IMR-90 (cell line): ENCODE data around the gene TMEM176A. TPM values are rescaled to one million over a fixed set of nuclear protein-coding genes. Genes with fewer than 3 reads are reported as not detected.
A peak's percentile ranks its signal among the peaks of the same experiment; 100 is the strongest.

Source experiments
- ATAC-seq: fragments of 200-7000 bp; cut with Tn5 transposase; 2 replicates; pipeline ENCODE4 v1.9.1; 2020; ENCODE audit warnings: low read depth, mild to moderate bottlenecking, moderate library complexity
- BruUV-seq: library from RNA; stranded (reverse); fragments of 400-500 nt; replicated peaks from 2 replicates; lab custom pipeline; 2021; lab: Mats Ljungman, UMichigan
- CTCF ChIA-PET: fragments of 300-600 bp; formaldehyde crosslinking; extraction: SDS; loops from one replicate; lab custom pipeline; 2021; ENCODE audit warnings: antibody characterized with exemption; lab: Yijun Ruan, JAX
- POLR2A ChIA-PET: fragments of 300-600 bp; sonication (Branson Sonifier 250); formaldehyde crosslinking; loops from one replicate; lab custom pipeline; 2022; ENCODE audit warnings: antibody characterized with exemption; ENCODE audit not compliant: unreplicated experiment; lab: Charles Lee
- DNase-seq: peaks from one replicate; pipeline ENCODE4 v3.0.0; 2013
- H2AFZ ChIP-seq: replicated peaks from 2 replicates; pipeline ENCODE3; 2013; ENCODE audit warnings: low read length, mild to moderate bottlenecking; ENCODE audit not compliant: poor library complexity
- H2AK5ac ChIP-seq: 2 replicates; pipeline ENCODE4 v1.6.1; 2013; ENCODE audit warnings: low read depth, low read length, inconsistent platforms
- H2AK9ac ChIP-seq: replicated peaks from 2 replicates; pipeline ENCODE3; 2013; ENCODE audit warnings: mild to moderate bottlenecking, low read depth, low read length, moderate library complexity; ENCODE audit not compliant: poor library complexity
- H2BK120ac ChIP-seq: 2 replicates; pipeline ENCODE4 v1.6.1; 2013; ENCODE audit warnings: low read depth, low read length, inconsistent platforms
- H2BK15ac ChIP-seq: 3 replicates; pipeline ENCODE4 v1.6.1; 2013; ENCODE audit warnings: low read depth, low read length, inconsistent platforms
- H2BK20ac ChIP-seq: 2 replicates; pipeline ENCODE4 v1.6.1; 2013; ENCODE audit warnings: low read depth, mild to moderate bottlenecking, inconsistent platforms, low read length, moderate library complexity
- H2BK5ac ChIP-seq: 2 replicates; pipeline ENCODE4 v1.6.1; 2013; ENCODE audit warnings: mild to moderate bottlenecking, low read depth, low read length, inconsistent platforms; ENCODE audit not compliant: poor library complexity, severe bottlenecking
- H3K14ac ChIP-seq: replicated peaks from 2 replicates; pipeline ENCODE4 v1.6.1; 2013; ENCODE audit warnings: low read depth, low read length, inconsistent platforms
- H3K18ac ChIP-seq: 2 replicates; pipeline ENCODE4 v1.6.1; 2013; ENCODE audit warnings: low read depth, low read length, control low read depth
- H3K23ac ChIP-seq: 2 replicates; pipeline ENCODE4 v1.6.1; 2013; ENCODE audit warnings: low read depth, low read length, inconsistent platforms
- H3K27ac ChIP-seq: 2 replicates; pipeline ENCODE4 v1.5.1; 2013; ENCODE audit warnings: mild to moderate bottlenecking, control low read depth, low read length; ENCODE audit not compliant: insufficient read depth
- H3K27me3 ChIP-seq: 2 replicates; pipeline ENCODE4 v1.6.1; 2013; ENCODE audit warnings: low read length; ENCODE audit not compliant: control insufficient read depth, insufficient read depth
- H3K36me3 ChIP-seq: 2 replicates; pipeline ENCODE4 v1.6.1; 2013; ENCODE audit warnings: low read length, mixed read lengths; ENCODE audit not compliant: control insufficient read depth, insufficient read depth
- H3K4ac ChIP-seq: 2 replicates; pipeline ENCODE4 v1.6.1; 2013; ENCODE audit warnings: low read depth, low read length, inconsistent platforms
- H3K4me1 ChIP-seq: 2 replicates; pipeline ENCODE4 v1.6.1; 2013; ENCODE audit warnings: low read length, mixed read lengths; ENCODE audit not compliant: control insufficient read depth, insufficient read depth
- H3K4me2 ChIP-seq: 2 replicates; pipeline ENCODE4 v1.6.1; 2013; ENCODE audit warnings: low read depth, mild to moderate bottlenecking, control low read depth, low read length, moderate library complexity
- H3K4me3 ChIP-seq: 2 replicates; pipeline ENCODE4 v1.5.1; 2013; ENCODE audit warnings: low read depth, mild to moderate bottlenecking, control low read depth, low read length, moderate library complexity; ENCODE audit not compliant: insufficient read depth
- H3K56ac ChIP-seq: 2 replicates; pipeline ENCODE4 v1.6.1; 2013; ENCODE audit warnings: low read length, inconsistent platforms; ENCODE audit not compliant: insufficient read depth; ENCODE audit errors: extremely low read depth
- H3K79me1 ChIP-seq, 2 experiments: 2 replicates each; pipeline ENCODE4 v1.6.1; 2013; ENCODE audit warnings: low read length in 2 of 2, inconsistent platforms in 1 of 2, low read depth in 1 of 2
- H3K9ac ChIP-seq: 2 replicates; pipeline ENCODE4 v1.6.1; 2013; ENCODE audit warnings: low read depth, low read length, control low read depth
- H3K9me1 ChIP-seq: 2 replicates; pipeline ENCODE4 v1.6.1; 2013; ENCODE audit warnings: low read length, inconsistent platforms; ENCODE audit not compliant: insufficient read depth
- H3K9me3 ChIP-seq: 2 replicates; pipeline ENCODE4 v1.6.1; 2013; ENCODE audit warnings: low read length; ENCODE audit not compliant: control insufficient read depth, insufficient read depth
- H4K20me1 ChIP-seq: 2 replicates; pipeline ENCODE4 v1.6.1; 2013; ENCODE audit warnings: low read length, inconsistent platforms; ENCODE audit not compliant: insufficient read depth
- H4K5ac ChIP-seq: 2 replicates; pipeline ENCODE4 v1.6.1; 2013; ENCODE audit warnings: mild to moderate bottlenecking, low read depth, low read length, control low read depth
- H4K8ac ChIP-seq, 2 experiments: 2 replicates each; pipeline ENCODE4 v1.6.1; 2013; ENCODE audit warnings: low read depth in 2 of 2, low read length in 2 of 2, control low read depth in 1 of 2, inconsistent platforms in 1 of 2
- H4K91ac ChIP-seq: 2 replicates; pipeline ENCODE4 v1.6.1; 2013; ENCODE audit warnings: low read depth, low read length, inconsistent platforms; ENCODE audit not compliant: insufficient read depth
- CEBPB ChIP-seq: IDR thresholded peaks from 2 replicates; pipeline ENCODE4 v1.6.1; 2012; ENCODE audit warnings: low read depth, low read length, improper control_type of control experiment
- CTCF ChIP-seq: conservative IDR thresholded peaks from 2 replicates; pipeline ENCODE4 v1.5.1; 2012; ENCODE audit warnings: mild to moderate bottlenecking, low read depth, low read length, improper control_type of control experiment
- MAFK ChIP-seq: IDR thresholded peaks from 2 replicates; pipeline ENCODE4 v1.6.1; 2012; ENCODE audit warnings: low read depth, low read length, improper control_type of control experiment
- NFE2L2 ChIP-seq: fragments of 150-350 bp; IDR thresholded peaks from 2 replicates; pipeline ENCODE4 v1.6.1; 2016; ENCODE audit warnings: low read depth, mild to moderate bottlenecking, low read length
- POLR2A ChIP-seq: IDR thresholded peaks from 2 replicates; pipeline ENCODE4 v1.6.1; 2012; ENCODE audit warnings: mild to moderate bottlenecking, low read depth, low read length
- RCOR1 ChIP-seq: IDR thresholded peaks from 2 replicates; pipeline ENCODE4 v1.6.1; 2012; ENCODE audit warnings: mild to moderate bottlenecking, low read length, improper control_type of control experiment; ENCODE audit not compliant: insufficient replicate concordance
- RFX5 ChIP-seq: IDR thresholded peaks from 2 replicates; pipeline ENCODE4 v1.8.0; 2012; ENCODE audit warnings: low read depth, mild to moderate bottlenecking, low read length, moderate library complexity
- WGBS, 2 experiments: methylation state at CpG; one replicate each; pipeline versions ENCODE4 v1.1.5 to v1.1.7; 2013; ENCODE audit warnings: missing lambda C conversion rate in 2 of 2; ENCODE audit not compliant: insufficient read length in 1 of 2; ENCODE audit errors: extremely low coverage in 2 of 2; 5-methylcytosine and 5-hydroxymethylcytosine counted together
- dilution Hi-C: fragments of 300-500 bp; cut with HindIII; formaldehyde crosslinking; loops from one replicate; pipeline ENCODE4 v1.14.3; 2018; ENCODE audit warnings: low sequenced_read_pairs; ENCODE audit not compliant: unreplicated experiment
- in situ Hi-C: fragments of 300-500 bp; cut with MboI; formaldehyde crosslinking; loops from 3 replicates; pipeline ENCODE4 v1.14.3; 2019; ENCODE audit warnings: low sequenced_read_pairs, inconsistent platforms, mixed read lengths
- intact Hi-C: fragments of 100-400 bp; cut with micrococcal nuclease; formaldehyde crosslinking; loops from 2 replicates; pipeline ENCODE4 v1.10.0; 2022
- polyA plus RNA-seq, 3 experiments: library from polyadenylated mRNA; depleted of rRNA; stranded (reverse); fragments of >200 nt; gene quantifications; 2 replicates each; pipeline ENCODE4 v1.2.3, GENCODE V29; 2012; ENCODE audit warnings: low replicate concordance in 1 of 3
- total RNA-seq: library from RNA; depleted of rRNA; stranded (reverse); fragments of >200 nt; gene quantifications from 2 replicates; pipeline ENCODE4 v1.2.3, GENCODE V29; 2012

Gene TMEM176A
- total and polyA plus RNA-seq, 2 of the 4 experiments (the other 2 are of a cell fraction) = not detected

- Histone ChIP-seq H3K4me1 (peaks cover 21% of the 10 kb centered on the region; the same call in 1 of the 2 replicates), H3K27ac (no peak overlapping the region), H3K36me3 (peaks cover 3% of the 10 kb centered on the region; the same call in 1 of the 2 replicates), H2AK5ac (0 out of 2 replicates have a peak overlapping the region, but pooled peaks have one; percentile 3), H2AFZ (no peak overlapping the region), H4K91ac (peak overlapping the region; percentile 32; the same call in 1 of the 2 replicates), H3K18ac (no peak overlapping the region; the same call in 1 of the 2 replicates), H3K23ac (no peak overlapping the region), H3K9me3 (no peaks in the 10 kb centered on the region), H3K79me1 (no peaks in the 10 kb centered on the region), H3K4me3 (no peak overlapping the region), H3K9me1 (no peaks in the 10 kb centered on the region), H4K8ac (no peak overlapping the region), H2BK20ac (no peak overlapping the region), H2BK15ac (no peak overlapping the region; the same call in 2 of the 3 replicates), H3K56ac (no peak overlapping the region), H2AK9ac (no peak overlapping the region), H3K4me2 (no peak overlapping the region), H3K4ac (peak overlapping the region; percentile 37), H2BK120ac (peak overlapping the region; percentile 43), H2BK5ac (no peak overlapping the region), H3K14ac (no peak overlapping the region), H4K5ac (no peak overlapping the region), H3K27me3 (no peaks in the 10 kb centered on the region), H3K9ac (no peak overlapping the region), H4K20me1 (no peaks in the 10 kb centered on the region)
- no peak for TF ChIP-seq RCOR1
- no peak for TF ChIP-seq MAFK
- no peak for TF ChIP-seq POLR2A
- TF ChIP-seq NFE2L2 = no peak
- no peak for TF ChIP-seq CEBPB
- TF ChIP-seq RFX5 = no peak
- TF ChIP-seq CTCF = no peak
- dilution Hi-C loops (no loop called here), intact Hi-C loops (no loop called here), in situ Hi-C loops (loop anchor here (25.0 kb wide), 1 partner anchor 322 kb away; no protein-coding TSS in a partner anchor)
- POLR2A ChIA-PET = no interaction called here
- DNase-seq (no peak), ATAC-seq (no peak)
- CTCF ChIA-PET = no interaction called here
- no TSS peak for BruUV-seq
- no CpG with 5 or more reads among the region's 9 CpGs for WGBS, 2 experiments
Observed at GRCh38 chr7:150790416-150791075, 10.0 kb upstream of the TMEM176A start.
